Hepatocyte (in vitro differentiated cells): ENCODE measurements around the gene NTSR1. TPM values are rescaled to one million over a fixed set of nuclear protein-coding genes. Genes with fewer than 3 reads are reported as not detected.

Source experiments
- DNase-seq: peaks from one replicate; pipeline ENCODE4 v3.0.0-alpha.2; 2016; ENCODE audit warnings: low spot score
- H2AFZ ChIP-seq: fragments of 200-600 bp; sonication (generic); 2 replicates; pipeline ENCODE4 v1.6.0; 2016; ENCODE audit warnings: antibody characterized with exemption, mild to moderate bottlenecking
- H3K27ac ChIP-seq: fragments of 200-600 bp; sonication (generic); 2 replicates; pipeline ENCODE4 v1.5.1; 2016; ENCODE audit warnings: mild to moderate bottlenecking
- H3K27me3 ChIP-seq: fragments of 200-600 bp; sonication (generic); 2 replicates; pipeline ENCODE4 v1.6.1; 2016
- H3K36me3 ChIP-seq: fragments of 200-600 bp; sonication (generic); replicated peaks from 2 replicates; pipeline ENCODE4 v1.5.1; 2016; ENCODE audit warnings: low read depth; ENCODE audit not compliant: insufficient read depth
- H3K4me1 ChIP-seq: fragments of 200-600 bp; sonication (generic); 2 replicates; pipeline ENCODE4 v1.5.1; 2016; ENCODE audit warnings: mild to moderate bottlenecking, moderate library complexity; ENCODE audit not compliant: insufficient read depth
- H3K4me2 ChIP-seq: fragments of 200-600 bp; sonication (generic); 2 replicates; pipeline ENCODE4 v1.6.0; 2016
- H3K4me3 ChIP-seq: fragments of 200-600 bp; sonication (generic); 2 replicates; pipeline ENCODE4 v1.5.1; 2016; ENCODE audit warnings: mild to moderate bottlenecking
- H3K79me2 ChIP-seq: fragments of 200-600 bp; sonication (generic); 2 replicates; pipeline ENCODE4 v1.6.0; 2017; ENCODE audit warnings: mild to moderate bottlenecking
- H3K9me2 ChIP-seq: fragments of 200-600 bp; sonication (generic); replicated peaks from 2 replicates; pipeline ENCODE4 v1.6.0; 2017; ENCODE audit warnings: mild to moderate bottlenecking; ENCODE audit not compliant: insufficient read depth
- H3K9me3 ChIP-seq: fragments of 200-600 bp; sonication (generic); 2 replicates; pipeline ENCODE4 v1.5.1; 2016; ENCODE audit warnings: low read depth, mild to moderate bottlenecking
- H4K20me1 ChIP-seq: fragments of 200-600 bp; sonication (generic); 2 replicates; pipeline ENCODE4 v1.6.0; 2016; ENCODE audit warnings: mild to moderate bottlenecking; ENCODE audit not compliant: insufficient read depth, poor library complexity, severe bottlenecking
- EZH2 ChIP-seq: fragments of 200-600 bp; sonication (generic); IDR thresholded peaks from 2 replicates; pipeline ENCODE4 v1.6.1; 2016; ENCODE audit warnings: antibody characterized with exemption, mild to moderate bottlenecking, borderline replicate concordance
- EZH2phosphoT487 ChIP-seq: fragments of 200-600 bp; sonication (generic); IDR thresholded peaks from one replicate; pipeline ENCODE4 v1.6.1; 2018; ENCODE audit warnings: antibody characterized with exemption, mild to moderate bottlenecking, low read depth, moderate library complexity; ENCODE audit not compliant: unreplicated experiment, severe bottlenecking
- WGBS: methylation state at CpG from one replicate; pipeline ENCODE4 v1.1.6; 2016; ENCODE audit warnings: low lambda C conversion rate; ENCODE audit errors: missing lambda C conversion rate; 5-methylcytosine and 5-hydroxymethylcytosine counted together
- polyA plus RNA-seq: library from polyadenylated mRNA; unstranded; fragments of >200 nt; fragmentation: Nextera tagmentation; extraction: Ambion mirVana; gene quantifications from 2 replicates; pipeline ENCODE4 v1.2.1, GENCODE V29; 2016
- total RNA-seq: library from RNA; depleted of rRNA; stranded (reverse); fragments of >200 nt; gene quantifications from 2 replicates; pipeline ENCODE4 v1.2.3, GENCODE V29; 2014
- TF ChIP-seq, protein P1 (sequence below): fragments of 200-600 bp; sonication (generic); IDR thresholded peaks from 2 replicates; pipeline ENCODE4 v1.5.1; 2016; ENCODE audit warnings: antibody characterized with exemption, mild to moderate bottlenecking; ENCODE audit not compliant: poor library complexity

NTSR1 gene
- total and polyA plus RNA-seq, 2 experiments from 2014 or later: 0.37 TPM; not detected in 1

DNA sequence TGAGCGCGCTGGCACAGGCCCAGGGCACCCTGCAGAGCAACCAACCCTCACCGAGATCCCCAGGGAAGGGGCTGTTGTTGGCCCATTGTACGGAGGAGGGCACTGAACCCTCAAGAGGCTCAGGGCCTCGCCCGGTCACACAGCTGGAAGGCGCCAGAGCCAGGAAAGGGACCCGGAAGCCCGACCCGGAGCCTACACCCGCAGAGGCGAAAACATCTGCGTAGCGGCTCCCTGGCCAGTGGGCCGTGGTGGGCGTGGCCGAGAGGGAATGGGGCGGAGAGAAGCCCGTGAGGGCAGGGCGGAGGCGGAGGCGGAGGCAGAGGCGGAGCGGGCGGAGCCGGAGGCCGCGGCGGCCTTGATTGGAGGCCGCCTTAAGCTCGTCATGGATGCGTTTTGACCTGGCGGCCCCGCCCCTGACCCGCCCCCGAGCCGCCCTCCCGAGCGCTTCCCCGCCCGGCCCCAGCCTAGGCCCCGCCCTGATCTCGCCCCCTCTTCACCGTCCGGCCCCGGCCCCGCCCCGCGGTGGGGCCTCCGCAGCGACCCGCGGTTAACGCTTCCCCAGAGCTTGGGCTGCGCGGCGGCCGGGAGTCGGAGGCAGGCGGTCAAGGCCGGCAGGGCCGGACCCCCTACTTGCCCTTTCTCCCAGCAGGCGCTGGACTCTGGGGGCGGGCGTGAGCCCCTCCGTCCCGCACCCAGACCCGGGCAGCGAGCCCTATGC is 85.5 kb downstream of the NTSR1 start:
- TF ChIP-seq, protein P1, sequence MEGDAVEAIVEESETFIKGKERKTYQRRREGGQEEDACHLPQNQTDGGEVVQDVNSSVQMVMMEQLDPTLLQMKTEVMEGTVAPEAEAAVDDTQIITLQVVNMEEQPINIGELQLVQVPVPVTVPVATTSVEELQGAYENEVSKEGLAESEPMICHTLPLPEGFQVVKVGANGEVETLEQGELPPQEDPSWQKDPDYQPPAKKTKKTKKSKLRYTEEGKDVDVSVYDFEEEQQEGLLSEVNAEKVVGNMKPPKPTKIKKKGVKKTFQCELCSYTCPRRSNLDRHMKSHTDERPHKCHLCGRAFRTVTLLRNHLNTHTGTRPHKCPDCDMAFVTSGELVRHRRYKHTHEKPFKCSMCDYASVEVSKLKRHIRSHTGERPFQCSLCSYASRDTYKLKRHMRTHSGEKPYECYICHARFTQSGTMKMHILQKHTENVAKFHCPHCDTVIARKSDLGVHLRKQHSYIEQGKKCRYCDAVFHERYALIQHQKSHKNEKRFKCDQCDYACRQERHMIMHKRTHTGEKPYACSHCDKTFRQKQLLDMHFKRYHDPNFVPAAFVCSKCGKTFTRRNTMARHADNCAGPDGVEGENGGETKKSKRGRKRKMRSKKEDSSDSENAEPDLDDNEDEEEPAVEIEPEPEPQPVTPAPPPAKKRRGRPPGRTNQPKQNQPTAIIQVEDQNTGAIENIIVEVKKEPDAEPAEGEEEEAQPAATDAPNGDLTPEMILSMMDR: no peak
- TF ChIP-seq EZH2phosphoT487 (no peak), EZH2 (no peak)
- peak overlapping the region; percentile 66 for H3K27ac ChIP-seq
- peak; percentile 98 for DNase-seq
- H3K79me2 ChIP-seq: peaks cover 5% of the 10 kb centered on the region
- peaks cover 20% of the 10 kb centered on the region for H3K4me1 ChIP-seq
- no peaks in the 10 kb centered on the region for H3K9me3 ChIP-seq
- peak overlapping the region; percentile 30 for H3K4me3 ChIP-seq
- no peaks in the 10 kb centered on the region for H3K36me3 ChIP-seq
- 8% methylated on average over 39 of the region's 69 CpGs for WGBS
- peak overlapping the region; percentile 99 for H3K4me2 ChIP-seq
- H4K20me1 ChIP-seq: no peaks in the 10 kb centered on the region
- H3K9me2 ChIP-seq: no peaks in the 10 kb centered on the region
- no peaks in the 10 kb centered on the region for H3K27me3 ChIP-seq
- H2AFZ ChIP-seq: peak overlapping the region; percentile 89

DNA sequence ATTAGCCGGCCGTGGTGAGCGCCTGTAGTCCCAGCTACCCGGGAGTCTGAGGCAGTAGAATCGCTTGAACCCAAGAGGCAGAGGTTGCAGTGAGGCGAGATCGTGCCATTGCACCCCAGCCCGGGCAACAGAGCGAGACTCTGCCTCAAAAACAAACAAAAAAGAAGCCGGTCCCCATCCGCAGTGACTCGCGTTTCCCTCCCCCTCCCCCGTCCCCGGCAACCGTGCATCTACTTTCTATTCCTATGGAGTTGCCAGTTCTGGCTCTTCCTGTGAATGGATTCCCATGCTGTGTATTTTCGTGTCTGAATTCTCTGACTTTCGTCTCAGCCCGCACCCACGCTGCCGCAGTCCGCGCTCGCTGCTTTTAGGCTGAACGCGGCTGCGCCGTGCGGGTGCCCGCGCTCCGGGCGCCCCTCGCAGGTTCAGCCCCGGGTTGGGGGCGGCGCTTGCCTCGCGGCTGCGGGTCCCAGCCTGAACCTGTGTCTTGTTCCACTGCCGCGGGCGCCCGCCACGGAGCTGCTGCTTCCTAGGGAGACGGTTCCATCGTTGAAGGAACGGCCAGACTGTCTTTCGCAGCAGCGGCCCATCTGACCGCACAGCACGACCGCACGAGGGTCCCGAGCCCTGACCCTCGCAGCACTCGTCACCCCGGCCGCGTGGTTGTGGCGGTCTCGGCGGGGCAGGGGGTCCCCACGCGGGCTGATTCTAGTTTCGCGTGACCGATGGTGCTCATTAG is 86.6 kb downstream of the NTSR1 start:
- 2% methylated on average over 64 of the region's 68 CpGs for WGBS
- DNase-seq: peak; percentile 77
- peak overlapping the region; percentile 30 for H3K4me3 ChIP-seq
- H3K9me3 ChIP-seq: no peaks in the 10 kb centered on the region
- H4K20me1 ChIP-seq: no peaks in the 10 kb centered on the region
- peak overlapping the region; percentile 99 for H3K4me2 ChIP-seq
- no peaks in the 10 kb centered on the region for H3K27me3 ChIP-seq
- H2AFZ ChIP-seq: peak overlapping the region; percentile 89
- peaks cover 20% of the 10 kb centered on the region for H3K4me1 ChIP-seq
- H3K9me2 ChIP-seq: no peaks in the 10 kb centered on the region
- H3K27ac ChIP-seq: peak overlapping the region; percentile 66
- H3K36me3 ChIP-seq: no peaks in the 10 kb centered on the region
- H3K79me2 ChIP-seq: peaks cover 5% of the 10 kb centered on the region
- TF ChIP-seq EZH2: no peak
- TF ChIP-seq, protein P1: no peak
- TF ChIP-seq EZH2phosphoT487: no peak

DNA sequence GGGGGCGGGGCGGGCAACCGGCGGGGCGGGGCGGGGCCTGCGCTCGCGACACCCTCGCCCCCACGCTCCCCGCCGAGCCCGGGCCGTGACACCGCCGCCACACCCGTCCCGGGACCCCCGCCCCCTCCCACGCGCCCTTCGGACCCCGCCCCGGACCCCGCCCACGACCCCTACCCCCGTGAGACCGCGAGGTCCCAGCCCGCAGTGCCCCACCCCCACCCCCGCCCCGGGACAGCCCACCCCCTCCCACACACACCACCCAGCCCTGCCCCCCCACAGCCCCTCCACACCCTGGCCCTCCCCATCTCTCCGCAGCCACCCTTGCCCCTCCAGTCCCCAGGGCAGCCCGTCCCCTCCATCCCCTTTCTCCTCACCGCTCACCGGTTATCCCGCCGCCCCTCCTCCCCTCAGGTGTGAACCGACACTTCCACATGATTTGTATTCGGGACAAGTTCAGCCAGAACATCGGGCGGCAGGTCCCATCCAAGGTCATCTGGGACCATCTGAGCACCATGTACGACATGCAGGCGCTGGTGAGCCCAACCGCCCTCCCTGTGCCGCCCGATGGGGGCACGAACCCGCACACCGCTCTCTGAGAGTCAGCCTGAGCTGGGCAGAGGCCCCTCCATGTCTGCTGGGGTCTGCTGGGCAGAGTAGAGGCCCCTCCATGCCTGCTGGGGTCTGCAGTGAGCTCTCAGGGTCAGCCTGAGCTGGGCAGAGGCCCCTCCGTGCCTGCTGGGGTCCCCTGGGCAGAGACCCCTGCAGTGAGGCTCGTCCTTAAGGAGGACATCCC is 88.3 kb downstream of the NTSR1 start:
- Histone ChIP-seq H2AFZ (peak overlapping the region; percentile 79), H3K36me3 (no peaks in the 10 kb centered on the region)

More for the DNA sequence above, 88.3 kb downstream of the NTSR1 start:
- Histone ChIP-seq H3K9me3 (no peaks in the 10 kb centered on the region), H3K27me3 (no peaks in the 10 kb centered on the region), H3K4me3 (peak overlapping the region; percentile 94), H3K9me2 (no peaks in the 10 kb centered on the region), H3K27ac (no peak overlapping the region), H3K79me2 (peaks cover 5% of the 10 kb centered on the region), H3K4me1 (peaks cover 17% of the 10 kb centered on the region), H4K20me1 (no peaks in the 10 kb centered on the region), H3K4me2 (peak overlapping the region; percentile 85)
- 54% methylated on average over 14 of the region's 53 CpGs for WGBS
- TF ChIP-seq, protein P1: no peak
- TF ChIP-seq EZH2phosphoT487 (no peak), EZH2 (no peak)
- peak; percentile 35 for DNase-seq
